MCF 10A (cell line): ENCODE results near the gene OR14J1. TPM values are rescaled to one million over a fixed set of nuclear protein-coding genes. Genes with fewer than 3 reads are reported as not detected.
"Not testable (repeated sequence)": the region's sequence is repeated elsewhere in the genome, so short reads cannot be mapped to it uniquely, and the experiment has no call there.

Source experiments
- BruUV-seq: library from RNA; stranded (reverse); fragments of 400-500 nt; replicated peaks from 2 replicates; lab custom pipeline; 2021; lab: Mats Ljungman, UMichigan
- CTCF ChIA-PET: fragments of 300-600 bp; sonication (Branson Sonifier 250); formaldehyde crosslinking; extraction: SDS; loops from one replicate; lab custom pipeline; 2021; ENCODE audit warnings: antibody characterized with exemption, inconsistent platforms; lab: Yijun Ruan, JAX
- POLR2A ChIA-PET: fragments of 300-600, 350-650 bp; sonication (Branson Sonifier 250); formaldehyde crosslinking; extraction: SDS; loops from one replicate; lab custom pipeline; 2020; ENCODE audit warnings: antibody characterized with exemption, inconsistent platforms; lab: Yijun Ruan, JAX
- DNase-seq: peaks from one replicate; pipeline ENCODE4 v3.0.0-alpha.2; 2018; ENCODE audit not compliant: unreplicated experiment
- H3K27ac Mint-ChIP-seq: one replicate; pipeline ENCODE4 v1.8.0; 2022; ENCODE audit warnings: mild to moderate bottlenecking, low read depth, mixed read lengths; ENCODE audit not compliant: unreplicated experiment
- H3K27me3 Mint-ChIP-seq: one replicate; pipeline ENCODE4 v1.8.0; 2022; ENCODE audit warnings: mixed read lengths; ENCODE audit not compliant: insufficient read depth, unreplicated experiment
- H3K36me3 Mint-ChIP-seq: one replicate; pipeline ENCODE4 v1.8.0; 2022; ENCODE audit warnings: mild to moderate bottlenecking, moderate library complexity, mixed read lengths; ENCODE audit not compliant: insufficient read depth, unreplicated experiment
- H3K4me1 Mint-ChIP-seq: one replicate; pipeline ENCODE4 v1.8.0; 2022; ENCODE audit warnings: mixed read lengths; ENCODE audit not compliant: insufficient read depth, unreplicated experiment
- H3K4me3 Mint-ChIP-seq: one replicate; pipeline ENCODE4 v1.8.0; 2022; ENCODE audit warnings: mild to moderate bottlenecking, moderate library complexity, mixed read lengths; ENCODE audit not compliant: unreplicated experiment
- H3K9me3 Mint-ChIP-seq: one replicate; pipeline ENCODE4 v1.8.0; 2022; ENCODE audit warnings: mixed read lengths; ENCODE audit not compliant: unreplicated experiment
- intact Hi-C: fragments of 100-400 bp; cut with micrococcal nuclease; formaldehyde crosslinking; loops from 2 replicates; pipeline ENCODE4 v1.14.1; 2022
- total RNA-seq: library from RNA; stranded (reverse); gene quantifications from 2 replicates; pipeline ENCODE4 v1.2.3, GENCODE V29; 2022
- TF ChIP-seq, protein P1 (sequence below): fragments of 200-600 bp; IDR thresholded peaks from one replicate; pipeline ENCODE4 v1.8.0; 2022; ENCODE audit warnings: antibody characterized with exemption, mild to moderate bottlenecking; ENCODE audit not compliant: unreplicated experiment

The OR14J1 gene
- total RNA-seq, 1 experiment from 2014 or later = not detected

DNA sequence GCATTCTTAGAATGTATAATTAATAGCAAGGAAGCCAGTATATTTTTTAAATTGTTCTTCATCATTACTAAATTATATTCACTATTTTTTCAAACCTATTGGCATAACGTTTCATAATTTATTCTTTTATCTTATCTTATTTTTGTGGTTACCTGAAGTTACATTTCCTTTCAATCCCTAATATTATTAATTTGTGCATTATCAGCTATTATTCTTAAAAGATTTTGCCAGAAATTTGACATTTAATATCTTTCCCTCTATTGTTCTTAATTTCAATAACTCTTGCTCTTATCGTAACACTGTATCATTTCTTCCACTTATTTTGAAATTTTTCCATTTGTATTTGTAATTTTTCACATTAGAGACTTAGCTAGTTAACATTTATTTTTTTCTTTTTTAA is 18.4 kb downstream of the OR14J1 start:
- no peak for DNase-seq
- Mint-ChIP-seq H3K36me3 (no peaks in the 10 kb centered on the region), H3K4me1 (no peaks in the 10 kb centered on the region)

DNA sequence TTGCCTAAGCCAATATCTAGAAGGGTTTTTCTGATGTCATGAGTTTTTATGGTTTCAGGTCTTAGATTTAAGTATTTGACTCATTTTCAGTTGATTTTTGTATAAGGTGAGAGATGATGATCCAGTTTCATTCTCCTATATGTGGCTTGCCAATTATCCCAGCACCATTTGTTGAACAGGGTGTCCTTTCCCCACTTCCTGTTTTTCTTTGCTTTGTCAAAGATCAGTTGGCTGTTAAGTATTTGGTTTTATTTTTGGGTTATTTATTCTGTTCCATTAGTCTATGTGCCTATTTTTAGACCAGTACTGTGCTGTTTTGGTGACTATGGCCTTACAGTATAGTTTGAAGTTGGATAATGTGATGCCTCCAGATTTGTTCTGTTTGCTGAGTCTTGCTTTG is 21.8 kb downstream of the OR14J1 start:
- H3K27me3 Mint-ChIP-seq = peaks cover 69% of the 10 kb centered on the region
- CTCF ChIA-PET, BruUV-seq, H3K4me3 Mint-ChIP-seq, H3K27ac Mint-ChIP-seq, H3K4me1 Mint-ChIP-seq, DNase-seq, intact Hi-C loops, POLR2A ChIA-PET, H3K9me3 Mint-ChIP-seq, H3K36me3 Mint-ChIP-seq: not testable (repeated sequence)

More for the DNA sequence above, 18.4 kb downstream of the OR14J1 start:
- Mint-ChIP-seq H3K27me3 (peaks cover 63% of the 10 kb centered on the region), H3K9me3 (no peaks in the 10 kb centered on the region), H3K27ac (no peak overlapping the region), H3K4me3 (no peak overlapping the region)
- BruUV-seq = no TSS peak
- intact Hi-C loops = no loop called here
- CTCF ChIA-PET = interaction anchor here (1.0 kb wide), 1 partner anchor 9 kb away, joined by 3 read pairs; no protein-coding TSS in a partner anchor
- TF ChIP-seq, protein P1, sequence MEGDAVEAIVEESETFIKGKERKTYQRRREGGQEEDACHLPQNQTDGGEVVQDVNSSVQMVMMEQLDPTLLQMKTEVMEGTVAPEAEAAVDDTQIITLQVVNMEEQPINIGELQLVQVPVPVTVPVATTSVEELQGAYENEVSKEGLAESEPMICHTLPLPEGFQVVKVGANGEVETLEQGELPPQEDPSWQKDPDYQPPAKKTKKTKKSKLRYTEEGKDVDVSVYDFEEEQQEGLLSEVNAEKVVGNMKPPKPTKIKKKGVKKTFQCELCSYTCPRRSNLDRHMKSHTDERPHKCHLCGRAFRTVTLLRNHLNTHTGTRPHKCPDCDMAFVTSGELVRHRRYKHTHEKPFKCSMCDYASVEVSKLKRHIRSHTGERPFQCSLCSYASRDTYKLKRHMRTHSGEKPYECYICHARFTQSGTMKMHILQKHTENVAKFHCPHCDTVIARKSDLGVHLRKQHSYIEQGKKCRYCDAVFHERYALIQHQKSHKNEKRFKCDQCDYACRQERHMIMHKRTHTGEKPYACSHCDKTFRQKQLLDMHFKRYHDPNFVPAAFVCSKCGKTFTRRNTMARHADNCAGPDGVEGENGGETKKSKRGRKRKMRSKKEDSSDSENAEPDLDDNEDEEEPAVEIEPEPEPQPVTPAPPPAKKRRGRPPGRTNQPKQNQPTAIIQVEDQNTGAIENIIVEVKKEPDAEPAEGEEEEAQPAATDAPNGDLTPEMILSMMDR = no peak
- POLR2A ChIA-PET = interaction anchor here (0.6 kb wide), 1 partner anchor 10 kb away, joined by 3 read pairs; no protein-coding TSS in a partner anchor

GRCh38 chr6:29325777-29326176 is 24.3 kb downstream of the OR14J1 start:
- TF ChIP-seq, protein P1 = no peak
- DNase-seq = no peak
- Mint-ChIP-seq H3K4me3 (no peak overlapping the region), H3K27ac (no peak overlapping the region), H3K4me1 (no peaks in the 10 kb centered on the region), H3K27me3 (peaks cover 53% of the 10 kb centered on the region), H3K9me3 (no peaks in the 10 kb centered on the region), H3K36me3 (no peaks in the 10 kb centered on the region)
- CTCF ChIA-PET = no interaction called here
- no TSS peak for BruUV-seq
- intact Hi-C loops = no loop called here
- POLR2A ChIA-PET = no interaction called here

- Mint-ChIP-seq H3K4me3 (no peak overlapping the region), H3K27me3 (peaks cover 40% of the 10 kb centered on the region), H3K27ac (no peak overlapping the region), H3K4me1 (no peaks in the 10 kb centered on the region), H3K36me3 (no peaks in the 10 kb centered on the region), H3K9me3 (no peaks in the 10 kb centered on the region)
- intact Hi-C loops = no loop called here
- no TSS peak for BruUV-seq
- POLR2A ChIA-PET = no interaction called here
- CTCF ChIA-PET = no interaction called here
- TF ChIP-seq, protein P1 = no peak
- no peak for DNase-seq
Measured at GRCh38 chr6:29332676-29333075, 31.2 kb downstream of the OR14J1 start.

DNA sequence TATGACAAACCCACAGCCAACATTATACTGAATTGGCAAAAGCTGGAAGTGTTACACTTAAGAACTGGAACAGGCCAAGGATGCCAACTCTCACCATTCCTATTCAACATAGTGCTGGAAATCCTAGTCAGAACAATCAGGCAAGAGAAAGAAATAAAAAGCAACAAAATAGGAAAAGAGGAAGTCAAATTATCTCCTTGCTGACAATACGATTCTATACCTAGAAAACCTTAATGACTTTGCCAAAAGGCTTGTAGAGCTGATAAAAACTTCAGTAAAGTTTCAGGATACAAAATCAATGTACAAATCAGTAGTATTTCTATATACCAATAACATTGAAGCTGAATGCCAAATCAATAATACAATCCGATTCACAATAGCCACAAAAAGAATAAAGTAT is 34.8 kb downstream of the OR14J1 start:
- DNase-seq = no peak
- Mint-ChIP-seq H3K36me3 (no peaks in the 10 kb centered on the region), H3K4me3 (no peak overlapping the region), H3K27ac (no peak overlapping the region), H3K4me1 (no peaks in the 10 kb centered on the region), H3K27me3 (peaks cover 49% of the 10 kb centered on the region), H3K9me3 (no peaks in the 10 kb centered on the region)
- ChIA-PET CTCF (interaction anchor here (0.7 kb wide), 1 partner anchor 1753 kb away, joined by 4 read pairs; no protein-coding TSS in a partner anchor), POLR2A (no interaction called here)
- TF ChIP-seq, protein P1 = no peak
- intact Hi-C loops = no loop called here
- no TSS peak for BruUV-seq
